Skeletal muscle satellite cell (primary cell): ENCODE results near the gene SEMA6B.

Experiments
- H3K27me3 ChIP-seq: 2 replicates; pipeline ENCODE4 v1.7.0; 2013; ENCODE audit warnings: low read length; ENCODE audit not compliant: control insufficient read depth, insufficient read depth
- H3K36me3 ChIP-seq: 2 replicates; pipeline ENCODE4 v1.7.0; 2013; ENCODE audit warnings: mild to moderate bottlenecking, control low read depth, low read length; ENCODE audit not compliant: insufficient read depth
- H3K4me1 ChIP-seq: 2 replicates; pipeline ENCODE4 v1.7.0; 2013; ENCODE audit warnings: low read length; ENCODE audit not compliant: control insufficient read depth, insufficient read depth
- H3K4me2 ChIP-seq: 2 replicates; pipeline ENCODE4 v1.7.0; 2013; ENCODE audit warnings: mild to moderate bottlenecking, low read length
- H3K4me3 ChIP-seq: 2 replicates; pipeline ENCODE4 v1.7.0; 2013; ENCODE audit warnings: low read length
- H3K9ac ChIP-seq: 2 replicates; pipeline ENCODE4 v1.7.0; 2013; ENCODE audit warnings: mild to moderate bottlenecking, low read depth, low read length, moderate library complexity
- H3K9me3 ChIP-seq: replicated peaks from 2 replicates; pipeline ENCODE4 v1.7.0; 2013; ENCODE audit warnings: mild to moderate bottlenecking, control low read depth, low read length

SEMA6B gene

GRCh38 chr19:4525563-4526002, 33.9 kb downstream of the SEMA6B start:
- Histone ChIP-seq H3K9ac (no peak overlapping the region), H3K36me3 (no peaks in the 10 kb centered on the region), H3K4me2 (no peak overlapping the region), H3K27me3 (peaks cover 21% of the 10 kb centered on the region), H3K9me3 (no peaks in the 10 kb centered on the region), H3K4me3 (no peak overlapping the region), H3K4me1 (no peaks in the 10 kb centered on the region)

- H3K4me3 ChIP-seq, result no peak overlapping the region
- H3K36me3 ChIP-seq, result no peaks in the 10 kb centered on the region
- no peak overlapping the region for H3K4me2 ChIP-seq
- no peak overlapping the region for H3K9ac ChIP-seq
- peaks cover 18% of the 10 kb centered on the region for H3K27me3 ChIP-seq
- no peaks in the 10 kb centered on the region for H3K9me3 ChIP-seq
- H3K4me1 ChIP-seq, result no peaks in the 10 kb centered on the region
Observed at GRCh38 chr19:4524808-4525562, 34.5 kb downstream of the SEMA6B start.

- Histone ChIP-seq H3K36me3 (no peaks in the 10 kb centered on the region), H3K9ac (no peak overlapping the region), H3K4me1 (peaks cover 4% of the 10 kb centered on the region), H3K4me3 (no peak overlapping the region), H3K4me2 (no peak overlapping the region), H3K9me3 (no peaks in the 10 kb centered on the region), H3K27me3 (peaks cover 25% of the 10 kb centered on the region)
Observed at GRCh38 chr19:4523306-4524110, 36.0 kb downstream of the SEMA6B start.

- Histone ChIP-seq H3K4me2 (no peak overlapping the region), H3K27me3 (peaks cover 36% of the 10 kb centered on the region), H3K9me3 (no peaks in the 10 kb centered on the region), H3K9ac (no peak overlapping the region), H3K4me3 (no peak overlapping the region), H3K36me3 (no peaks in the 10 kb centered on the region), H3K4me1 (peaks cover 10% of the 10 kb centered on the region)
Observed at GRCh38 chr19:4522291-4523002, 37.0 kb downstream of the SEMA6B start.

DNA sequence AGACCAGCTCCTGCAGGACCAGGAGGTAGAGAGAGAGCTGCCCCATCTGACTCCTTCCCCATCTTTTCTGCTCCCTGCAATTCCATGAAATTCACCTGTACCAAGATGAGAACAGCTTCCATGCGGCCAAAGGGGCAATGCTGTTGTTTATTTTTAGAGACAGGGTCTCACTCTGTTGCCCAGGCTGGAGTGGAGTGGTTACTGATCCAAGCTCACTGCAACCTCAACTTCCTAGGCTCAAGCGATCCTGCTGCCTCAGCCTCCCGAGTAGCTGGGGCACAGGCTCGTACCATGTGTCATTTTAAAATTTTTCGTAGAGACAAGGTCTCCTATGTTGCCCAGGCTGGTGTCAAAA, 37.6 kb downstream of the SEMA6B start:
- H3K36me3 ChIP-seq, result no peaks in the 10 kb centered on the region
- no peak overlapping the region for H3K9ac ChIP-seq
- H3K27me3 ChIP-seq, result peaks cover 42% of the 10 kb centered on the region
- H3K4me1 ChIP-seq, result peaks cover 13% of the 10 kb centered on the region
- H3K9me3 ChIP-seq, result no peaks in the 10 kb centered on the region
- no peak overlapping the region for H3K4me2 ChIP-seq
- no peak overlapping the region for H3K4me3 ChIP-seq

- no peak overlapping the region for H3K9ac ChIP-seq
- no peak overlapping the region for H3K4me2 ChIP-seq
- H3K4me1 ChIP-seq, result peaks cover 15% of the 10 kb centered on the region
- H3K27me3 ChIP-seq, result peaks cover 47% of the 10 kb centered on the region
- no peaks in the 10 kb centered on the region for H3K36me3 ChIP-seq
- no peak overlapping the region for H3K4me3 ChIP-seq
- H3K9me3 ChIP-seq, result no peaks in the 10 kb centered on the region
Observed at GRCh38 chr19:4521170-4521887, 38.2 kb downstream of the SEMA6B start.

- Histone ChIP-seq H3K9ac (no peak overlapping the region), H3K27me3 (peaks cover 56% of the 10 kb centered on the region), H3K4me3 (no peak overlapping the region), H3K4me2 (no peak overlapping the region), H3K9me3 (no peaks in the 10 kb centered on the region), H3K4me1 (peaks cover 15% of the 10 kb centered on the region), H3K36me3 (no peaks in the 10 kb centered on the region)
Observed at GRCh38 chr19:4519521-4520277, 39.8 kb downstream of the SEMA6B start.

DNA sequence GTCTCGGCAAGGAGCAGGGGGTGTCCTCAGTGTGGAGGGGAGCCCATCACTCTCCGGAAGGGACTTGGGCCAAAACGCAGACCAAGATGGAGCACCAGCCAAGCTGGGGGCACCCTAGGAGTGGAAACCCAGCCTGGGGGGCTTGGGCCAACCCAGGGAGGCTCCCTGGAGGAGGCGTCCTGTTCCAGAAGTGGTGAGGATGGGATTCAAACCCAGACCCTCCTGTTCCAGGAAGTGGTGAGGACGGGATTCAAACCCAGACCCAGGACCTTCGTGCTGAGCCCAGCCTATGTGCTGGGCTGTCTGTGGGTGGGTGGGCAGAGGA, 40.4 kb downstream of the SEMA6B start:
- H3K27me3 ChIP-seq, result peaks cover 56% of the 10 kb centered on the region
- no peak overlapping the region for H3K4me3 ChIP-seq
- H3K4me2 ChIP-seq, result no peak overlapping the region
- peaks cover 15% of the 10 kb centered on the region for H3K4me1 ChIP-seq
- H3K9ac ChIP-seq, result no peak overlapping the region
- H3K36me3 ChIP-seq, result no peaks in the 10 kb centered on the region
- no peaks in the 10 kb centered on the region for H3K9me3 ChIP-seq

GRCh38 chr19:4518345-4519171, 40.9 kb downstream of the SEMA6B start, which contains the start of gene PLIN4:
Gene PLIN4, minus strand, starts transcription at chr19:4518486. Its CDS starts 214 bp downstream, at chr19:4518272.
- H3K9ac ChIP-seq, result no peak within 1 kb of the TSS

DNA sequence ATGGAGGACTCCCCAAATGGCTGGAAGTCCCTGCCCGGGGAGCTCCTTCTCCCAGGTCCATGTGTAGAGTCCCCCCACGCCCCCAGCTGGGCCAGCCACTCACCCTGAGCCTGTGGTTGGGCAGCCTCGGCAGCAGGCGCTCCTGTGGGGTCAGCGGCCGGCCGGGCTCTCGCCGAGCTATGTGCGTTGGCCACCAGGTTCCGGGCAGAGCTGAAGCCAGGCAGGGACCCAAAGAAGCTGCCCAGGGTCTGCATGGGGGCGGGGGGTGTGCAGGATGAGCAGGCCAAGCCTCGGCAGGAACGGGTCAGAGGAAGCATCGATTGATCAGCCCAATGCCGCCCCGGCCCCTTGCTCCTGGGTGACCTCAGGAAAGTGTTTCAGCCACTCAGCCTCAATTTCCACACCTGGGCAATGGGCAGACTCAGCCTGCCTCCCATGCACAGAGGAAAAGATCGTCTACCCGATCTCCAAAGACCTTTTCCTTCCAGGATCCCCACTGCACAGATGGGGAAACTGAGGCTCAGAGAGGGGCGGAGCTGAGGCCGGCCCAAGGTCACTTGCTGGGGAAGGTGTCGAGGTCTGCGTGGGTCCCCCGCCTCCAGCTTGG, 41.9 kb downstream of the SEMA6B start:
- Histone ChIP-seq H3K27me3 (peaks cover 56% of the 10 kb centered on the region), H3K36me3 (no peaks in the 10 kb centered on the region), H3K4me1 (peaks cover 15% of the 10 kb centered on the region), H3K9me3 (no peaks in the 10 kb centered on the region), H3K4me3 (no peak overlapping the region), H3K9ac (no peak overlapping the region), H3K4me2 (no peak overlapping the region)

More at GRCh38 chr19:4518345-4519171, 40.9 kb downstream of the SEMA6B start, which contains the start of gene PLIN4:
- H3K4me1 ChIP-seq, result peaks cover 15% of the 10 kb centered on the region
- H3K36me3 ChIP-seq, result no peaks in the 10 kb centered on the region
- no peak within 1 kb of the TSS for H3K4me3 ChIP-seq
- H3K27me3 ChIP-seq, result peaks cover 56% of the 10 kb centered on the region
- no peaks in the 10 kb centered on the region for H3K9me3 ChIP-seq
- no peak within 1 kb of the TSS for H3K4me2 ChIP-seq
